ENCODE measurements around the gene THSD4.
A peak's percentile ranks its signal among the peaks of the same experiment; 100 is the strongest.

Gene THSD4

DNA sequence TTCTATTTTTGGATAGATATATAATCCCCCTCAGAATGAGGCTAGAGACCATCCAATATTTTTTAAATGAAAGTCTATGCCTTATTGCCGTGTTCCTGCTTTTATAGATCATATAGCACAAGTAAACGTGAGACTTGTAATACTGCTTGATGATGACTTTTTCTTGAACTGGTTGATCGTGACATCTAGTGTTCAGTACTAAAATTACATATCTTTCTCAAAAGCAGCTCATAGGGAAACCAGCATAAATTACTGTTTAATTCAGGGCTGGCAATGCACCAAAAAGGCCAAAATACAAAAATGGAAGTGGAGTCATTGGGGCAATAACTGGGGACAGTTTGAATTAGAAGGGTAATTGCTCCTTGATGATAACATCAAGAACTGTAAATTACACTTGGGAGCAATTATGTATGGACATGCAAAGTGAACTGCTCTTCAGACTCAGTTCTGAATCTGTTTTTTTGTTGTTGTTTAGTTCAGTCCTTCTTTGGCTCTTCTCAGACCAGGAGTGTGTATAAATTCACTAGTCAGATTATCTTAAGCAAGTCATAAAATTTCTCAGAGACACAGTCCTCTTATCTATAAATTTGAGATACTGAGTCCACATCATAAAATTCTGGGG lies 325.3 kb downstream of the THSD4 start:
- peak; percentile 71 to 74 for DNase-seq

- DNase-seq, result peak; percentile 20 to 27
Observed at GRCh38 chr15:71443538-71443937, 328.3 kb downstream of the THSD4 start.

- DNase-seq, result no peak
Observed at GRCh38 chr15:71444032-71444810, 328.9 kb downstream of the THSD4 start.

DNA sequence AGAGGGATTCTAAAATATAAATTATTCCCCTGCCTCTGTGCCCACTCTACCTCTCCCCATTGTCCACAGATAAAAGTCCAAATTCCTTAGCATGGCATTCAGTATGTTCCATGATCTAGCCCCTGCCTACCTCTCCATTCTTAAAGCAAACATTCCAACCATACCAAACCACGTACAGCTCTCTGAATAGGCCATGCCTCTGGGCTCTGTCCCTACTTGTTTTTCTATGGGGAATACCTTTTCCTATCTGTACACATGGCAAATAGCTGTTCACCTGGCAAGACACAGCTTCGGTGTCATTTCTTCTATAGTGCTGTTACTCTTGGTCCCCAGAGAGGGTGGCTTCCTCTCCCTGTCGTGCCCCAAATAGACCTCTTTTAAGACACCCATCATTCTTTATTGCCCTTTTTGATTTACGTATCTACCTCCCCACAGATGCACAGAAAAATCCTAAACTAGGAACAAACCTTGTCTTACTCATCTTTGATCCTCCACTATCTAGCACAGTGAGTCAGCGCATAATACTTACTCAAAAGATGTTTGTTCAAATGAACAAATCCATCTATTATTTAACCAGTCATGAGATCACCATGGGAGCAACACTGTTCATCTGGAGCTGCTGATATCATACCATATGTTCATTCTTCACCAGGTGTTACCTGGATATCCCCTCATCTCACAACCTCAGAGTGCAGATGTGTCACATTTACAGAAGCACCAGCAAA lies 329.8 kb downstream of the THSD4 start:
- DNase-seq, result no peak

- no peak for DNase-seq
Observed at GRCh38 chr15:71447328-71448250, 332.3 kb downstream of the THSD4 start.

DNA sequence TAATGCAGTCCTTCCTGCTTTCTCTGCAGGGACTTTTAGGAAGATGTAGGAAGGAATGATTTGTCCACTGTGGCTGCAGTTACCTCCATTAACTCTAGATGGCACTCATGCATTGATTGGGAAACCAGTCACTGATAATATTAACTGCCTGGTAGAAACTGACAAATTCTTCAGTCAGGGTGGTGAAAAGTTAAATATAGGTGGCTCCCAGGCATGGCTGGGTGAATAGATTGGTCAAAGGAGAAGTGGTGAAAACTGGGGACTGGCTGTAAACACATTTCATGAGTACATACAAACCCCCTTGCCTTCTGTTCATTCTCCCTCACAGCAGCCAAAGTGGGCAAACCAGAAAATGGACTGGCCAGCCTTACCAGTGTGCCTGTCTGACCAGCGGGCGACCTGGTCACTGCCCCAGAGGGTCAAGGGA lies 333.4 kb downstream of the THSD4 start:
- DNase-seq, result peak; percentile 18 to 33

DNA sequence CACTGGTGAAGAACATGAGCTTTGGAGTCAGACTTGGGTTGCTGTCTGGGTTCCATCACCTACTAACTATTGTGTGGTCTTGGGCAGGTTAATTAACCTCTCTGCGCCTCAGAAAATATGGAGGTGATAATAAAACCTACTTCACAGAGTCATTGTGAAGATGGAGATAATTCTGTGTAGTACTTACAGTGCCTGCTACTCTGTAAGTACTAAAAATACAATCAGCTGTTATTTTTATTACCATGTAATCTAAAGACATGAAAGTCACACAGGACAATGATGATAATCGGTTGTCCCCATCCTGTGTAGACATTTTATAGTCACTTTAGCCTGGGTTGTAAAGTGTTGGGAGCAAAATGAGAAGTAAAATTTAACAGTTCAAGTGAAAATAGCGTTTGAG lies 334.1 kb downstream of the THSD4 start:
- DNase-seq, result no peak

DNA sequence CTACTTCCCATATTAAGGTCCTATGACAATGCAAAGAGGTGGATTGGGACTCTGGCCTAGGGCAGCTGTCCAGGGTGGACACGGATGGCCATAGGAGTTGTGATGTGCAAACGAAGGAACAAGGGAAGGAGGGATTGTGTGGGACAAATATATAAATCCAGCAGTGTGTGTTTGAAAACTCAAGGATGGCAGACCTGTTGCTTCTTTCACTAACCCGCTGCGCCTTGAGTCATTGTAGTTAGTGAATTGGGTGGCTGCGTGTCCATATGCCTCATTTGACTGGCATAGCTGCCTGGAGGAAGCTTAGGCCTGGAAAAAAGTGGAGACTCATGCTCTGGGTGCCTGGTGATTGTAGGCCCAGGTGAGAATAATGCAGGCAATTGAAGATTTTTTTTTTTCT lies 334.7 kb downstream of the THSD4 start:
- DNase-seq, result no peak

GRCh38 chr15:71451130-71451529 lies 335.9 kb downstream of the THSD4 start:
- no peak for DNase-seq

DNA sequence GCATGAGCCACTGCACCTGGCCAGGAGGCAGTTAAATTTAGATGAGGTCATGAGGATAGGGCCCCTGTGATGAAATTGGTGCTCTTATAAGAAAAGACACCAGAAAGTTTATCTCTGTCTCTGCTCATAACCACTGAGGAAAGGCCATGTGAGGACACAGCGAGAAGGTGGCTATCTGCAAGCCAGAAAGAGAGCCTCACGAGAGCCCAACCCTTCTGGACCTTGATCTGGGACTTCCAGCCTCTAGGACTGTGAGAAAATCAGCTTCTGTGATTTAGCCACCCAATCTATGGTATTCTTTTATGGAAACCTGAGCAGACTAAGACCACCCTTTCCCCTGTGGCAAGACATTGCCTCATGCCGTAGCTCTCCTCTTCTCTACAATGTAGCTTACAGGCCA lies 337.6 kb downstream of the THSD4 start:
- DNase-seq, result no peak

DNA sequence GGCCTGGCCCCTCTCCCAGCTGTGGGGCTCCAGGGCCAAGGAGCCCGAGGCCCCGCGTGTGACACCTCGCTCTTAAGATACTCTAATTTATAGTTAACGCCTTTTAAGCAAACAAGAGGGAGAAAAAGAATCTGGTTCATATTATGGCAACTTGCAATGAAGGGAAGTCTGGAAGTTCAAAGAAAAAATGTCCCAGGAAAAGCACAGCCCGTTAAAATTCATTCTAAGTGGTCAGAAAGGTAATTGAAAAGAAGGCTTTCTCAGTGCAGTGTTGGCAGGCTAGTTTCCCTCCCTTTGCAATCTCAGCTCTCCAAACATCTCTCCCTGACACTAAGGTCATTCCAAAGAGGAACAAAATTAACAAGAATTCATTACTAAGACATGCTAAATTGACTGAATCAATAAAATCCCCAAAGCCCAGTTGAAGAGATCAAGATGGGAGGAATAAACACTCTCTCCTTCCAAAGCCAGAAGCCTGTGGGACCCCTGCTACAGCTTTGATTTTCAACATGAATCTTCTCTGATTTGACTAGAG lies 339.3 kb downstream of the THSD4 start:
- DNase-seq, result no peak

DNA sequence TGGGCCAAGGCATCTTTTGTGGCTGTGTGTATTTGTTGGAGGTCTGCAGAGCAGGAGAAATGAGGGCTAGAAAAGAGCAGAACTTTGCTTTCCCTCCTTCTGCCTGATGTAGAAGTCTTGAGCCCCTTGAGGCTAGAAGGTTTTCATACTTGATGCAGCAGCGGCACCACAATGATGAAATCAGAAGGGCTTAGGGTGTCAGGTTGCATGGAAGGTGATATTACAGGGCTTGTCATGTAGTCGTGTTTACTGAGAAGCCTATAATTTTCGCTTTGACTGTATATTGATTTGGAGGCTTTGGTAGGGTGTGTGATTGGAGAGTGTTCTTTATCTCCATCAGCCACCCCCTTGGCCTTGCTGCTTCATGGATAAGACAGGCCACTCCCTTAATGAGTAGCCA lies 339.8 kb downstream of the THSD4 start:
- no peak for DNase-seq

- DNase-seq, result no peak
Observed at GRCh38 chr15:71455878-71456277, 340.6 kb downstream of the THSD4 start.

GRCh38 chr15:71456362-71456761 lies 341.1 kb downstream of the THSD4 start:
- DNase-seq, result no peak

GRCh38 chr15:71456811-71457210 lies 341.5 kb downstream of the THSD4 start:
- DNase-seq, result no peak

DNA sequence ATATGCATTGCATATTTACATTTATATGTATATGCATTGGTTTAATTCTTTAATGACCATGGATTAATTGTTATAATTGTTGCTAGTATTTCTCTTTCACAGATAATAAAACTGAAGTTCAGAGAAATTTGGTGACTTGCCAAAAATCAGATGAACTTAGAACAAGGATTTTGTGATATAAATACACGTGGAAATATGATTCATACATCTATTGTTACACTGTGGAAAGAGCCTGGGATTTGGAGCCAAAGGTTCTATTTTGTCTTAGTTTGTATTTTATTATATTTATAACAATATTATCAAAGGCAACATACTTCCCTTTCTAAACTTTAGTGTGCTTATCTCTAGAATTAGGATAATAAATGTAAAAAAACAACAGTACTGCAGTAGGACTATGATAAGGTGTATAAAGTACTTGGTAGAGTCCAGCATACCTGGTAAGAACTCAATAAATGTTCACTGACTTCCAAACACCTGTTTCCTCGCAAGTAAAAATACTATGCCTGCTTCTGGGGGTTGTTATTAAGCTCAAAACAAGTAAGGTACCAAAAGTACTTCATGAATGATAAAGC lies 342.9 kb downstream of the THSD4 start:
- DNase-seq, result no peak

DNA sequence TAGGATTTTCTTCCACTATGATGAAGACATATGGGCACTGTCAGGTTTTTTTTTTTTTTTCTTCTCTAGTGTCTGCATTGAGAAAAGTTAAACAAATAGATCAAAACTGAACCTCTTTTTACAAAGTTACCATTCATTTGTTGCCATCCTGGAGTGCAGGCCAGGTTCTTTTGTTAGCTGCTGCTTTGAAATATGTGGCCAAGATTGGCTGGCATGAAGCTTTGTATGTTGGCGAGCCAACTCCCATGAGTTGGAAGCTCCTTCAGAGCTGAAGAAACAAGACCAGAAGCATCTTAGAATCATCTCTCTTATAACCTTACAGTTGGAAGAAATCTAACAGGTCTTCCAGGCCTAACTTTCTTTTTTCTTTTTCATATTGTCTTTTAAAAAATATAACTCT lies 346.5 kb downstream of the THSD4 start:
- DNase-seq, result no peak

GRCh38 chr15:71462638-71463037 lies 347.4 kb downstream of the THSD4 start:
- no peak for DNase-seq

- no peak for DNase-seq
Observed at GRCh38 chr15:71463156-71463665, 347.9 kb downstream of the THSD4 start.

DNA sequence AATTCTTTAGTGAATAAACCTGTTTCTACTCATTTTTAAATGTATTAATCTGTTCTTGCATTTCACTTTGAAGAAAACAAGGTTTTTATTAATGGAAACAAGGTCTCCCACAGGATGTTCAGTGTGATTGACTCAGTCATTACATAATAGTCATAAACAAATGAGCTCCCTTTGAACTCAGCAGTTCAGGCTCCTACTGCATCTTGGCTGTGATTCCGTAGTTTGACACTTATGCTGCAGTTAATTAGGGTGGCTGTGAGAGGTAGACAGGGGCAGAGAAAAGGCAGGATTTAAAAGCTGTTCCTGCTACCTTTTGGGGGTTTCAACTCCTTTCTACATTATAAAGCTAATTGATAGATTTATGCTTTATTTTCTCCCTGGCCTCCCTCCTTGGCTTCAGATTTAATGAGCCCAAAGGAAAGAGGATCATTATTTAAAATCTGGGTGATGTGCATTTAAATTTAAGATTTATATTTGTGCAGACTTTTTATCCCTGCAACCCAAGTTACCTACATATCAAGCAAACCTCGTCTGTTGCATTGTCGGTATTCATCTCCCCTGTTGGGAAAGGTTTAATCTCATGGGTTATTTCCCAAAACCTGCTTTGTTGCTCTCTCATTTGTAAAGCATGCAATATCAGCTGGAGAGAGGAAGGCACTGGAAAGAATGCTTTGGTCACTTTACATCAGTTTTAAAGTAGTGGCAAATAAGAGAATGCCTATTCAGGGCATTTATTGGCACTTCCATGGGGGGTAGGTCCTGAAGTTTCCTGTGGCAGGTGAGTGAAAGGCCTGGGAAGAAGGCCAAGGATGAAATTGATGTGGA lies 350.1 kb downstream of the THSD4 start:
- DNase-seq, result no peak

- DNase-seq, result no peak
Observed at GRCh38 chr15:71468715-71469114, 353.4 kb downstream of the THSD4 start.

Measured in Kasumi-1 (cell line).